Ovary (tissue), 9 donors: ENCODE measurements around the gene RDX. TPM values are rescaled to one million over a fixed set of nuclear protein-coding genes. Genes with fewer than 3 reads are reported as not detected.

Experiments
- DNase-seq, 5 donors: peaks; one replicate each; pipeline ENCODE4 v3.0.0-alpha.2; 2019 to 2020
- H3K27ac ChIP-seq, 2 donors: fragments of 200-600 bp; one replicate each; pipeline versions ENCODE4 v1.5.1 to v1.8.0; 2019 to 2022
- H3K27me3 ChIP-seq: fragments of 200-600 bp; one replicate; pipeline ENCODE4 v1.8.0; 2022
- H3K36me3 ChIP-seq: fragments of 200-600 bp; sonication (generic); one replicate; pipeline ENCODE4 v1.5.1; 2019
- H3K4me1 ChIP-seq: one replicate; pipeline ENCODE4 v1.8.1; 2013; ENCODE audit warnings: mild to moderate bottlenecking, moderate library complexity; ENCODE audit not compliant: insufficient read depth
- H3K4me3 ChIP-seq: fragments of 200-600 bp; sonication (generic); one replicate; pipeline ENCODE4 v1.5.1; 2017
- H3K9me3 ChIP-seq, 2 donors: fragments of 200-600 bp in 1 of 2; sonication (generic) in 1 of 2; one replicate each; pipeline versions ENCODE4 v1.5.1 to v1.8.1; 2013 to 2019; ENCODE audit warnings: mild to moderate bottlenecking in 1 of 2, moderate library complexity in 1 of 2
- EP300 ChIP-seq: sonication (generic); formaldehyde crosslinking; IDR thresholded peaks from one replicate; pipeline ENCODE4 v1.6.1; 2017; ENCODE audit warnings: antibody characterized with exemption
- POLR2A ChIP-seq: fragments of 450-650 bp; IDR thresholded peaks from one replicate; pipeline ENCODE4 v1.6.1; 2017; ENCODE audit warnings: antibody characterized with exemption, mild to moderate bottlenecking, moderate library complexity
- WGBS, 3 donors: extraction: QIAGEN DNeasy Blood & Tissue Kit in 1 of 3; methylation state at CpG; one replicate each; pipeline versions ENCODE4 v1.1.5 to v1.1.7; 2013 to 2017; 5-methylcytosine and 5-hydroxymethylcytosine counted together
- intact Hi-C, 4 donors: fragments of 100-400 bp; cut with DNase I; formaldehyde crosslinking; loops; one replicate each; pipeline versions ENCODE4 v1.11.0 to v1.15.1; 2022 to 2023
- polyA plus RNA-seq, 2 donors: library from polyadenylated mRNA; stranded (reverse); fragments of 200-250 nt in 1 of 2; fragments of 350-450 nt in 1 of 2; fragmentation: Illumina TruSeq in 1 of 2; extraction: RNeasy Lipid Tissue Mini Kit (QIAGEN cat#74804) in 1 of 2; gene quantifications; one replicate each; pipeline ENCODE4 v1.2.3, GENCODE V29; 2013 to 2014
- total RNA-seq, 7 donors: library from RNA; depleted of rRNA in 2 of 7; stranded (reverse); fragments of >200 nt in 2 of 7; fragmentation: NEBNext Ultra II Directional in 3 of 7; extraction: Animal tissue kit (Norgen Biotek cat#: 25700) in 3 of 7; gene quantifications; one replicate each; pipeline versions ENCODE4 v1.1.0 to v1.2.4, GENCODE V29; 2016 to 2023
- TF ChIP-seq, protein P1 (sequence below), 3 donors: fragments of 450-650 bp in 2 of 3; fragments of 200-600 bp in 1 of 3; IDR thresholded peaks; one replicate each; pipeline versions ENCODE4 v1.5.1 to v1.8.0; 2016 to 2022; ENCODE audit warnings: antibody characterized with exemption in 3 of 3, mild to moderate bottlenecking in 1 of 3
- donor health status: DM: no; HTN: no; CAD: no; lungs with moderate emphysema.
- donor health status: DM: no; HTN: no; CAD: no.
- donor health status: Bipolar disorder and iron deficiency.
- donor health status: DM: yes; HTN: yes; CAD: no.
- donor health status: DM: no; HTN: no; CAD: no.
- donor health status: DM: yes; HTN: yes; CAD: no.

RDX gene
- total and polyA plus RNA-seq, 9 donors, result 40.0 to 175 (median 126) TPM

DNA sequence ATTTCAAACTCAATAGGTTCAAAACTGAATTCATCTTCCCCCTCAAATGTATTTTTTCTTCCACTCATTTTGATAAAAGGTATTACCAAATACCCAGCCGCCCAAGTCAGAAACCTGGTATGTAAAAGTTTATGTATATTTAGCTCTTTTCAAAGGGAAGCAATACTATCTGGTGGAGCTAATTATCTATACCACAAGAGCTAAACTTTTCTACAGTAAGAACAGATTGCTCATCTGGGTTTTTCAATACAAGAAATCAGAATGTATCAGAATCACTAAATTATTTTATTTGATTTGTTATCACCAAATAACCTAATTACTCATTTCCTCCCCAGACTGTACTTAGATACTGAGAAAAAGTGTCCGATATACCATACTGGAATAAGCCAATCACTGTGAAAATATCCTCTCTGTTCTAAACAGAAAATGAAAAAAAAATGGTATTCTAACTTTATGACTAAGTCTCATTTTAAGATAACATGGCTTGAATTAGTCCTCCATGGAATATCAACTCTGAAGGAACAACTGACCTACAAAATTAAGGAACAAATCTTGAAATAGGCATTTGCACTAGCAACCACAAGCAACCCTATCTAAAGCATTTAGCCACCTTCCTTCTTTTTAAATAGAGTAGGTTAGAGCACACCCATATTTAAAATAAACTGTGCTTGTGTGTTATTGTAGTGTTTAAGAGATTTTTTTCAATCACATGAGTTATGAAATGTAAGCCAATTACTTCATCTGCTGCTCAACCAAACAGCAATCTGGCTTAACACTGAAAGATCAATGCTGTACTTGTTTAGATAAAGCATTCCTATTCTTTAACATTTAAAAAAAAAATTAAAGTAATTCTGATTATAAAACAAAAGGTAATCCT, 35.0 kb downstream of the RDX start:
- Histone ChIP-seq H3K27ac (no peak overlapping the region), H3K27me3 (no peaks in the 10 kb centered on the region), H3K4me3 (no peak overlapping the region), H3K9me3 (no peaks in the 10 kb centered on the region), H3K4me1 (peaks cover under 1% of the 10 kb centered on the region), H3K36me3 (no peaks in the 10 kb centered on the region)
- no peak for DNase-seq
- WGBS, 3 donors, result 94 to 98% (median 97%) methylated on average over 2 of the region's 2 CpGs
- TF ChIP-seq, protein P1, sequence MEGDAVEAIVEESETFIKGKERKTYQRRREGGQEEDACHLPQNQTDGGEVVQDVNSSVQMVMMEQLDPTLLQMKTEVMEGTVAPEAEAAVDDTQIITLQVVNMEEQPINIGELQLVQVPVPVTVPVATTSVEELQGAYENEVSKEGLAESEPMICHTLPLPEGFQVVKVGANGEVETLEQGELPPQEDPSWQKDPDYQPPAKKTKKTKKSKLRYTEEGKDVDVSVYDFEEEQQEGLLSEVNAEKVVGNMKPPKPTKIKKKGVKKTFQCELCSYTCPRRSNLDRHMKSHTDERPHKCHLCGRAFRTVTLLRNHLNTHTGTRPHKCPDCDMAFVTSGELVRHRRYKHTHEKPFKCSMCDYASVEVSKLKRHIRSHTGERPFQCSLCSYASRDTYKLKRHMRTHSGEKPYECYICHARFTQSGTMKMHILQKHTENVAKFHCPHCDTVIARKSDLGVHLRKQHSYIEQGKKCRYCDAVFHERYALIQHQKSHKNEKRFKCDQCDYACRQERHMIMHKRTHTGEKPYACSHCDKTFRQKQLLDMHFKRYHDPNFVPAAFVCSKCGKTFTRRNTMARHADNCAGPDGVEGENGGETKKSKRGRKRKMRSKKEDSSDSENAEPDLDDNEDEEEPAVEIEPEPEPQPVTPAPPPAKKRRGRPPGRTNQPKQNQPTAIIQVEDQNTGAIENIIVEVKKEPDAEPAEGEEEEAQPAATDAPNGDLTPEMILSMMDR (IDR thresholded peaks at IDR 0.05), result no peak
- TF ChIP-seq EP300, result no peak
- intact Hi-C loops, result no loop called here

DNA sequence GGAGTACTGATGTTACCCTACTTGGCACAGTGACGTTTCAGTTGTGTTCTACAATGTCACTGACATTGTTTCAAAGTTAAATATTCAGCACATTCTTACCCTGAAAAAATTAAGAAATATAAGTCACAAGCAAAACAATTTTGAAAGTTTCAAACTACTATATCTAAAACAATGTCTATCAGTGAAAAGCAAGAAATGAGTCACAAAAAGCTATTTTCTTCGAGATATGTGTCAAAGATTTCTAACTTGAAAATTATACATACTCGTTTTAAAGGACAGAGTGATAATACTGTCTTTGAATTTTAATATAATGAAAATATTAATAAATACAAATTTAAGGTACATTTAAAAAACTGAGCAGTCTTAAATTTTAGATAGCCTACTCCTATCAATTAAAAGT, 42.9 kb downstream of the RDX start:
- no peak for DNase-seq
- WGBS, 3 donors, result 59 to 74% (median 68%) methylated on average over 3 of the region's 3 CpGs
- H3K27ac ChIP-seq, result no peak overlapping the region
- TF ChIP-seq POLR2A (no peak), EP300 (no peak)
- TF ChIP-seq, protein P1 (IDR thresholded peaks at IDR 0.05), result no peak
- intact Hi-C loops, result no loop called here
- no peaks in the 10 kb centered on the region for H3K9me3 ChIP-seq
- H3K4me1 ChIP-seq, result no peaks in the 10 kb centered on the region
- H3K4me3 ChIP-seq, result no peak overlapping the region
- no peaks in the 10 kb centered on the region for H3K36me3 ChIP-seq
- no peaks in the 10 kb centered on the region for H3K27me3 ChIP-seq

DNA sequence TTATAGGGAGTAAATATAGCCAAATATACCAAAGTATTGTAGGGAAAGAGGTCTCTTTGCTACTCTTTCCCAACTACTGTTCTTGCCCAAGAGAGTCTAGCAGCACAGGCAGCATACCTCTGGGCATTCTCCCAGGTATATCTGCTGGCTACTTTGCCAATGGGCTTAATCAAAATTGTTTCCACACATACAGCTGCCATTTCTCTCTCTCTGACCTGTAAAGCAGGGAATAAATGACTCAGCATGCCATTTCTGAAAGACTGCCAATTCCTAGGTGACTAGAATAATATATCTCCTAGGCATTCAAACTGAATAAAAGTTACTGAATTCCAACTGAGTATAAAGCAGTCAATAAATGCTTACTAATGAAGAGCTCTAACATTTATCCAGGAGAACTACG, 44.6 kb downstream of the RDX start:
- intact Hi-C loops, result no loop called here
- no peaks in the 10 kb centered on the region for H3K4me1 ChIP-seq
- H3K36me3 ChIP-seq, result no peaks in the 10 kb centered on the region
- WGBS, 3 donors, result 51 to 63% (median 51%) methylated on average over 1 of the region's 1 CpG
- no peak overlapping the region for H3K4me3 ChIP-seq
- no peaks in the 10 kb centered on the region for H3K9me3 ChIP-seq
- DNase-seq, result no peak
- TF ChIP-seq EP300 (no peak), POLR2A (no peak)
- TF ChIP-seq, protein P1 (IDR thresholded peaks at IDR 0.05), result no peak
- H3K27me3 ChIP-seq, result no peaks in the 10 kb centered on the region
- H3K27ac ChIP-seq, result no peak overlapping the region

DNA sequence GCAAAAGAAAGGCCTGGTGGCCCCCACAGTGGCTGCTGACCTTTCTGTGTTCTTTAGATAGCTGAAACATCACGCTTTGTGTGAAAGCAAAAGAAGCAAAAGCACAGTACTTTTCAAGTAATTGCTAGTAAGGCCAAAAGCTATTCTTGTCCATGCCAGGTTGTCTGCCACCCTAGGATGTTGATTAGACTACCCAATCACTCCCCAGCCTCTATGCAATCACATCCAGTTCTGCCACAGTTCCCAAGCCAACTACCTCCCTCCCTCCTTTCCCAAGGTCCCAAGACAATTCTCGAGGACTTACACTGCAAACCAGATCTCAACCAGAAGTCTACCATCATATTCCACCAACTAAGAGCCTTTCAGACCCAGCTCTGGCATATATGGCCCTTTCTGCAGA, 46.2 kb downstream of the RDX start:
- Histone ChIP-seq H3K36me3 (no peaks in the 10 kb centered on the region), H3K9me3 (no peaks in the 10 kb centered on the region), H3K4me3 (no peak overlapping the region), H3K27me3 (no peaks in the 10 kb centered on the region), H3K27ac (no peak overlapping the region), H3K4me1 (no peaks in the 10 kb centered on the region)
- 64 to 83% (median 68%) methylated on average over 2 of the region's 2 CpGs for WGBS, 3 donors
- TF ChIP-seq EP300, result no peak
- no peak for TF ChIP-seq POLR2A
- TF ChIP-seq, protein P1 (IDR thresholded peaks at IDR 0.05), result no peak
- intact Hi-C loops, result no loop called here
- no peak for DNase-seq
